Nephron progenitor cell (in vitro differentiated cells): ENCODE results near the gene APAF1.

Source experiments
- DNase-seq: peaks from one replicate; pipeline ENCODE4 v3.0.0; 2021
- H3K27ac Mint-ChIP-seq: 2 replicates; pipeline ENCODE4 v1.8.0; 2021; ENCODE audit warnings: mild to moderate bottlenecking, moderate library complexity, mixed read lengths
- H3K27me3 Mint-ChIP-seq: 2 replicates; pipeline ENCODE4 v1.8.0; 2021; ENCODE audit warnings: mild to moderate bottlenecking, low read depth, mixed read lengths; ENCODE audit not compliant: poor library complexity
- H3K36me3 Mint-ChIP-seq: 2 replicates; pipeline ENCODE4 v1.8.0; 2021; ENCODE audit warnings: low read depth, mixed read lengths
- H3K4me1 Mint-ChIP-seq: 2 replicates; pipeline ENCODE4 v1.8.0; 2021; ENCODE audit warnings: mixed read lengths
- H3K4me3 Mint-ChIP-seq: 2 replicates; pipeline ENCODE4 v1.8.0; 2021; ENCODE audit warnings: mild to moderate bottlenecking, moderate library complexity, mixed read lengths
- H3K9me3 Mint-ChIP-seq: 2 replicates; pipeline ENCODE4 v1.8.0; 2021; ENCODE audit warnings: mild to moderate bottlenecking, moderate library complexity, mixed read lengths
- CTCF ChIP-seq: fragments of 200-600 bp; sonication (generic); IDR thresholded peaks from 2 replicates; pipeline ENCODE4 v1.5.0; 2021; ENCODE audit warnings: antibody characterized with exemption

The APAF1 gene

GRCh38 chr12:98724384-98725155, 79.5 kb downstream of the APAF1 start:
- Mint-ChIP-seq H3K36me3 (peaks cover 45% of the 10 kb centered on the region), H3K27ac (no peak overlapping the region), H3K27me3 (peaks cover 2% of the 10 kb centered on the region), H3K4me3 (no peak overlapping the region), H3K9me3 (no peaks in the 10 kb centered on the region), H3K4me1 (no peaks in the 10 kb centered on the region)
- no peak for DNase-seq
- TF ChIP-seq CTCF: no peak

DNA sequence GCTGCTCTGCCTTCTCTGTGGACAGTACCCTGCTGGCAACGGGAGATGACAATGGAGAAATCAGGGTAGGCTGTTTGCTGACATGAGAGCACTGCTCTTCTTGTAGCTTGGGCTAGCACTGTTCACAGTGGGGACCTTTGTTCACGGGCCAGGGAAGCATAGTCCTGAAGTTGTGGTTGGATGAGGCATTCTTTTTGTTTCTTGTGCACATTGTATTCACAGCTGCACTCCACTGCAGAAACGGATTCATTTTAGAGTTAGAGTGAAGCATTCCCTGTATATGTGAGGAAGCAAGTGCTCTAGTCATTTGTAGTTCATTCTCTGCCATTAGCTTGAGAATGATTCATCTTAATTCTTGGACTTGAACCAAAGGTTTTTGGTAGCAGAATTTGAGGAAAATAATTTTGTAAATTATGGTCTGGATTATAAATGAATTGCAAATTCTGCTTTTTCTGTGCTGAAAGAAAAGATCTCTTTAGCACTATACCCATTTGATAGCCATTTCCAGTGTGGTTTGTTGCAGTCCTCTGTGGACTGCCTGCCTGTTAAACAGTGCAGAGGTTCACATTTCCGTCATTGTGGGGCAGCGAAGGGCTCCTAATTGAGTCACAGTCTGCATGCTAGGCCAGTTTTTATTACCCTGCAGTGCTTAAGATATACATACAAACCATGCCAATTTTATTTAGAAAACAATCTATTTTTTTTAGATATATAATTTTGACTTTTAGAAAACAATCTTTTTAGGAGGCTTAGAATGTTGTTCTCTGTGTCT, 80.6 kb downstream of the APAF1 start:
- H3K36me3 Mint-ChIP-seq: peaks cover 42% of the 10 kb centered on the region
- H3K27ac Mint-ChIP-seq: peak overlapping the region; percentile 20
- H3K27me3 Mint-ChIP-seq: peaks cover 2% of the 10 kb centered on the region
- H3K4me3 Mint-ChIP-seq: no peak overlapping the region
- no peaks in the 10 kb centered on the region for H3K9me3 Mint-ChIP-seq
- peak; percentile 52 for TF ChIP-seq CTCF
- no peaks in the 10 kb centered on the region for H3K4me1 Mint-ChIP-seq
- DNase-seq: peak; percentile 50

GRCh38 chr12:98727196-98727595, 82.1 kb downstream of the APAF1 start:
- Mint-ChIP-seq H3K27me3 (peaks cover 2% of the 10 kb centered on the region), H3K9me3 (no peaks in the 10 kb centered on the region), H3K4me1 (no peaks in the 10 kb centered on the region), H3K36me3 (peaks cover 46% of the 10 kb centered on the region), H3K27ac (no peak overlapping the region), H3K4me3 (no peak overlapping the region)
- no peak for DNase-seq
- no peak for TF ChIP-seq CTCF

- H3K27ac Mint-ChIP-seq: no peak overlapping the region
- no peak for DNase-seq
- H3K4me1 Mint-ChIP-seq: no peaks in the 10 kb centered on the region
- peaks cover 50% of the 10 kb centered on the region for H3K36me3 Mint-ChIP-seq
- no peak overlapping the region for H3K4me3 Mint-ChIP-seq
- TF ChIP-seq CTCF: no peak
- no peaks in the 10 kb centered on the region for H3K9me3 Mint-ChIP-seq
- H3K27me3 Mint-ChIP-seq: peaks cover 2% of the 10 kb centered on the region
Observed at GRCh38 chr12:98730412-98730811, 85.3 kb downstream of the APAF1 start.

DNA sequence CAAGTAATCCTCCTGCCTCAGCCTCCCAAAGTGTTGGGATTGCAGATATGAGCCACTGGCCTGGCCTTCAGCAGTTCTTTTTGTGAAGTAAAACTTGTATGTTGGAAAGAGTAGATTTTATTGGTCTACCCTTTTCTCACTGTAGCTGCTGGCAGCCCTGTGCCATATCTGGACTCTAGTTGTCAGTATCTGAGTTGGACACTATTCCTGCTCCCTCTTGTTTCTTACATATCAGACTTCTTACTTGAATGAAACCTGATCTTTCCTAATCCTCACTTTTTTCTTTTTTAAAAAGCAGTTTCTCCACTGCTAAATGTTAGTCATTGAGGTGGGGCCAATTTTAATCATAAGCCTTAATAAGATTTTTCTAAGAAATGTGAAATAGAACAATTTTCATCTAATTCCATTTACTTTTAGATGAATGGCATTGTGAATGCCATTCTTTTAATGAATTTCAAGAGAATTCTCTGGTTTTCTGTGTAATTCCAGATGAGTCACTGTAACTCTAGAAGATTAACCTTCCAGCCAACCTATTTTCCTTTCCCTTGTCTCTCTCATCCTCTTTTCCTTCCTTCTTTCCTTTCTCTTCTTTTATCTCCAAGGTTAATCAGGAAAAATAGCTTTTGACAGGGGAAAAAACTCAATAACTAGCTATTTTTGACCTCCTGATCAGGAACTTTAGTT, 88.7 kb downstream of the APAF1 start:
- DNase-seq: no peak
- Mint-ChIP-seq H3K27ac (no peak overlapping the region), H3K9me3 (no peaks in the 10 kb centered on the region), H3K36me3 (peaks cover 25% of the 10 kb centered on the region), H3K4me3 (no peak overlapping the region), H3K4me1 (no peaks in the 10 kb centered on the region), H3K27me3 (peaks cover 2% of the 10 kb centered on the region)
- no peak for TF ChIP-seq CTCF
